Small intestine (tissue), 4 donors: ENCODE results near the gene GNG13. TPM values are rescaled to one million over a fixed set of nuclear protein-coding genes. Genes with fewer than 3 reads are reported as not detected.

Experiments
- polyA plus RNA-seq, 4 donors: library from polyadenylated mRNA; stranded (reverse) in 3 of 4; unstranded in 1 of 4; fragments of 200-250 nt in 3 of 4; fragments of 120-200 nt in 1 of 4; gene quantifications; one replicate each; pipeline versions ENCODE4 v1.2.1 to v1.2.3, GENCODE V29; 2013
- donor health status: healthy with polysubstance abuse.
- donor health status: Bipolar disorder and iron deficiency.
- donor health status: healthy.

GNG13 gene
- polyA plus RNA-seq, 4 donors: 0.73 to 3.0 (median 1.9) TPM

Other genes with a start within 250 kb of the GNG13 start
- not detected for gene PRR35, start 240.3 kb downstream of the GNG13 start, polyA plus RNA-seq
- 1 to 10 TPM in 1 of 4 donors, under 1 TPM in 2, not detected in 1; 0.45 to 2.2 (median 0.79) TPM for gene NHLRC4, start 233.7 kb downstream of the GNG13 start, polyA plus RNA-seq
- 10 to 100 TPM; 21.3 to 43.5 (median 28.0) TPM for gene PIGQ, start 230.8 kb downstream of the GNG13 start, polyA plus RNA-seq
- gene RAB40C, start 210.7 kb downstream of the GNG13 start, polyA plus RNA-seq: 10 to 100 TPM; 28.9 to 49.0 (median 34.6) TPM
- 1 to 10 TPM in 3 of 4 donors, under 1 TPM in 1; 0.60 to 7.6 (median 3.6) TPM for gene WFIKKN1, start 169.7 kb downstream of the GNG13 start, polyA plus RNA-seq
- gene METTL26, start 164.4 kb downstream of the GNG13 start, polyA plus RNA-seq: 100 to 1,000 TPM in 3 of 4 donors, 10 to 100 TPM in 1; 54.4 to 135 (median 113) TPM
- gene MCRIP2, start 158.9 kb downstream of the GNG13 start, polyA plus RNA-seq: 100 to 1,000 TPM in 3 of 4 donors, 10 to 100 TPM in 1; 43.4 to 279 (median 166) TPM
- 10 to 100 TPM; 15.7 to 36.5 (median 25.6) TPM for gene WDR90, start 151.4 kb downstream of the GNG13 start, polyA plus RNA-seq
- 100 to 1,000 TPM in 3 of 4 donors, 10 to 100 TPM in 1; 89.3 to 207 (median 159) TPM for gene RHOT2, start 132.6 kb downstream of the GNG13 start, polyA plus RNA-seq
- gene RHBDL1, start 125.1 kb downstream of the GNG13 start, polyA plus RNA-seq: 1 to 10 TPM; 2.7 to 6.2 (median 4.7) TPM
- gene STUB1, start 120.3 kb downstream of the GNG13 start, polyA plus RNA-seq: 100 to 1,000 TPM in 3 of 4 donors, 10 to 100 TPM in 1; 66.2 to 122 (median 118) TPM
- gene JMJD8, start 116.4 kb downstream of the GNG13 start, polyA plus RNA-seq: 10 to 100 TPM; 23.0 to 46.2 (median 31.9) TPM
- 10 to 100 TPM in 1 of 4 donors, 1 to 10 TPM in 3; 5.4 to 11.7 (median 9.3) TPM for gene WDR24, start 110.3 kb downstream of the GNG13 start, polyA plus RNA-seq
- gene FBXL16, start 94.9 kb downstream of the GNG13 start, polyA plus RNA-seq: 1 to 10 TPM in 3 of 4 donors, under 1 TPM in 1; 0.81 to 3.4 (median 1.2) TPM
- 10 to 100 TPM in 2 of 4 donors, 1 to 10 TPM in 2; 4.9 to 14.1 (median 9.3) TPM for gene METRN, start 85.6 kb downstream of the GNG13 start, polyA plus RNA-seq
- gene ANTKMT, start 79.6 kb downstream of the GNG13 start, polyA plus RNA-seq: 10 to 100 TPM; 23.0 to 55.5 (median 38.1) TPM
- gene CCDC78, start 74.3 kb downstream of the GNG13 start, polyA plus RNA-seq: 1 to 10 TPM in 1 of 4 donors, under 1 TPM in 2, not detected in 1; 0.72 to 1.6 (median 0.95) TPM
- 1 to 10 TPM; 1.4 to 4.8 (median 3.4) TPM for gene HAGHL, start 73.6 kb downstream of the GNG13 start, polyA plus RNA-seq
- 10 to 100 TPM; 32.5 to 68.0 (median 44.7) TPM for gene CIAO3, start 59.7 kb downstream of the GNG13 start, polyA plus RNA-seq
- gene MSLN, start 40.0 kb downstream of the GNG13 start, polyA plus RNA-seq: 10 to 100 TPM in 1 of 4 donors, 1 to 10 TPM in 3; 1.3 to 29.7 (median 4.5) TPM
- gene RPUSD1, start 12.4 kb downstream of the GNG13 start, polyA plus RNA-seq: 10 to 100 TPM; 17.6 to 26.2 (median 21.6) TPM
- gene CHTF18, start 12.1 kb downstream of the GNG13 start, polyA plus RNA-seq: 10 to 100 TPM in 2 of 4 donors, 1 to 10 TPM in 2; 5.6 to 24.6 (median 13.5) TPM
- 10 to 100 TPM in 1 of 4 donors, 1 to 10 TPM in 3; 8.2 to 18.0 (median 9.2) TPM for gene LMF1, start 170.2 kb upstream of the GNG13 start, polyA plus RNA-seq
- gene SOX8, start 181.0 kb upstream of the GNG13 start, polyA plus RNA-seq: 1 to 10 TPM in 2 of 4 donors, under 1 TPM in 1, not detected in 1; 0.27 to 2.1 (median 1.0) TPM